A673 (cell line): ENCODE results near the gene ZNF718. TPM values are rescaled to one million over a fixed set of nuclear protein-coding genes. Genes with fewer than 3 reads are reported as not detected.

Experiments used
- BruUV-seq: library from RNA; stranded (reverse); fragments of 400-500 nt; replicated peaks from 2 replicates; lab custom pipeline; 2021; lab: Mats Ljungman, UMichigan
- CTCF ChIA-PET: fragments of 300-600 bp; sonication (Branson Sonifier 250); formaldehyde crosslinking; loops from one replicate; lab custom pipeline; 2022; ENCODE audit warnings: antibody characterized with exemption; lab: Charles Lee
- POLR2A ChIA-PET: fragments of 300-600 bp; sonication (Branson Sonifier 250); formaldehyde crosslinking; loops from one replicate; lab custom pipeline; 2022; ENCODE audit warnings: antibody characterized with exemption; ENCODE audit not compliant: low non-redundant PET; lab: Charles Lee
- DNase-seq: peaks from one replicate; pipeline ENCODE4 v3.0.0-alpha.2; 2015; ENCODE audit warnings: low spot score
- H3K27ac ChIP-seq: fragments of 200-600 bp; sonication (generic); 2 replicates; pipeline ENCODE4 v1.5.1; 2016; ENCODE audit warnings: mixed run types, low read depth, mild to moderate bottlenecking, mixed read lengths, antibody characterized with exemption, low read length; ENCODE audit not compliant: poor library complexity, severe bottlenecking
- H3K27me3 ChIP-seq: fragments of 200-600 bp; sonication (generic); replicated peaks from 2 replicates; pipeline ENCODE4 v1.6.1; 2017; ENCODE audit warnings: mixed run types, low read depth, mild to moderate bottlenecking, mixed read lengths, antibody characterized with exemption, low read length; ENCODE audit not compliant: insufficient read depth, poor library complexity
- H3K36me3 ChIP-seq: fragments of 200-600 bp; sonication (generic); 2 replicates; pipeline ENCODE4 v1.6.1; 2016; ENCODE audit warnings: mixed run types, mild to moderate bottlenecking, mixed read lengths, antibody characterized with exemption, low read length; ENCODE audit not compliant: insufficient read depth, poor library complexity, severe bottlenecking
- H3K4me1 ChIP-seq: fragments of 200-600 bp; sonication (generic); 2 replicates; pipeline ENCODE4 v1.6.1; 2017; ENCODE audit warnings: mixed run types, mild to moderate bottlenecking, mixed read lengths, antibody characterized with exemption, low read length; ENCODE audit not compliant: insufficient read depth, poor library complexity, severe bottlenecking
- H3K4me3 ChIP-seq: fragments of 200-600 bp; sonication (generic); 2 replicates; pipeline ENCODE4 v1.5.1; 2016; ENCODE audit warnings: low read depth, mixed run types, mild to moderate bottlenecking, mixed read lengths, low read length; ENCODE audit not compliant: poor library complexity, severe bottlenecking
- H3K9me3 ChIP-seq: fragments of 200-600 bp; sonication (generic); 2 replicates; pipeline ENCODE4 v1.6.1; 2016; ENCODE audit warnings: mixed run types, low read depth, mild to moderate bottlenecking, mixed read lengths, antibody characterized with exemption, low read length; ENCODE audit not compliant: poor library complexity, severe bottlenecking
- CTCF ChIP-seq: fragments of 300-800, 200-600 bp; sonication (generic); conservative IDR thresholded peaks from 2 replicates; pipeline ENCODE4 v1.5.1; 2017; ENCODE audit warnings: low read depth, mild to moderate bottlenecking, antibody characterized with exemption, low read length, moderate library complexity, mixed read lengths
- EZH2 ChIP-seq: fragments of 200-600 bp; sonication (generic); IDR thresholded peaks from 2 replicates; pipeline ENCODE4 v1.6.1; 2017; ENCODE audit warnings: borderline replicate concordance, low read depth, mild to moderate bottlenecking, mixed read lengths, antibody characterized with exemption, low read length; ENCODE audit not compliant: poor library complexity, severe bottlenecking
- intact Hi-C: fragments of 100-400 bp; cut with micrococcal nuclease; formaldehyde crosslinking; loops from one replicate; pipeline ENCODE4 v1.10.0; 2022; ENCODE audit not compliant: unreplicated experiment
- total RNA-seq: library from RNA; stranded (reverse); gene quantifications from 2 replicates; pipeline ENCODE4 v1.2.3, GENCODE V29; 2021

ZNF718 gene
- total RNA-seq, 1 experiment from 2014 or later, result 9.2 TPM

- TF ChIP-seq CTCF, result no peak
- TF ChIP-seq EZH2, result no peak
- no peak overlapping the region for H3K4me3 ChIP-seq
- no peaks in the 10 kb centered on the region for H3K4me1 ChIP-seq
- H3K9me3 ChIP-seq, result peaks cover 3% of the 10 kb centered on the region
- H3K27ac ChIP-seq, result no peak overlapping the region
- no TSS peak for BruUV-seq
- intact Hi-C loops, result no loop called here
- CTCF ChIA-PET, result no interaction called here
- H3K36me3 ChIP-seq, result no peaks in the 10 kb centered on the region
- no peaks in the 10 kb centered on the region for H3K27me3 ChIP-seq
- no peak for DNase-seq
- POLR2A ChIA-PET, result no interaction called here
Observed at GRCh38 chr4:114149-114548, 10.2 kb upstream of the ZNF718 start.

GRCh38 chr4:116499-116898 is 7.8 kb upstream of the ZNF718 start:
- H3K9me3 ChIP-seq, result no peaks in the 10 kb centered on the region
- H3K27me3 ChIP-seq, result no peaks in the 10 kb centered on the region
- H3K4me3 ChIP-seq, result no peak overlapping the region
- ChIA-PET CTCF (no interaction called here), POLR2A (no interaction called here)
- H3K27ac ChIP-seq, result no peak overlapping the region
- DNase-seq, result no peak
- H3K36me3 ChIP-seq, result no peaks in the 10 kb centered on the region
- intact Hi-C loops, result no loop called here
- TF ChIP-seq CTCF, result no peak
- TF ChIP-seq EZH2, result no peak
- BruUV-seq, result no TSS peak
- H3K4me1 ChIP-seq, result no peaks in the 10 kb centered on the region

GRCh38 chr4:120616-121015 is 3.7 kb upstream of the ZNF718 start:
- peaks cover under 1% of the 10 kb centered on the region for H3K36me3 ChIP-seq
- no peak for DNase-seq

More at GRCh38 chr4:120616-121015, 3.7 kb upstream of the ZNF718 start:
- no peak overlapping the region for H3K4me3 ChIP-seq
- H3K27ac ChIP-seq, result no peak overlapping the region
- H3K27me3 ChIP-seq, result no peaks in the 10 kb centered on the region
- peaks cover 6% of the 10 kb centered on the region for H3K9me3 ChIP-seq
- intact Hi-C loops, result no loop called here
- no peaks in the 10 kb centered on the region for H3K4me1 ChIP-seq
- no TSS peak for BruUV-seq
- POLR2A ChIA-PET, result no interaction called here
- CTCF ChIA-PET, result no interaction called here
- no peak for TF ChIP-seq CTCF
- TF ChIP-seq EZH2, result no peak
